NCI-H2171 treated with DMSO at 0.1 percent for 48 hours (cell line): ENCODE results near the gene AMHR2.
A peak's percentile ranks its signal among the peaks of the same experiment; 100 is the strongest.

Source experiments
- DNase-seq: peaks from one replicate; lab custom pipeline; 2025; lab: John Stamatoyannopoulos, UW

Gene AMHR2

GRCh38 chr12:53452159-53453077 lies 28.8 kb downstream of the AMHR2 start:
- DNase-seq = peak; percentile 59

GRCh38 chr12:53453953-53454640 lies 30.4 kb downstream of the AMHR2 start:
- DNase-seq = no peak

GRCh38 chr12:53454707-53455106 lies 31.1 kb downstream of the AMHR2 start:
- no peak for DNase-seq

GRCh38 chr12:53456654-53457366 lies 33.2 kb downstream of the AMHR2 start:
- no peak for DNase-seq

- DNase-seq = no peak
Measured at GRCh38 chr12:53459097-53459496, 35.4 kb downstream of the AMHR2 start.

GRCh38 chr12:53461059-53461458 lies 37.4 kb downstream of the AMHR2 start:
- no peak for DNase-seq

GRCh38 chr12:53461591-53461990 lies 37.9 kb downstream of the AMHR2 start:
- DNase-seq = no peak

- no peak for DNase-seq
Measured at GRCh38 chr12:53462935-53463334, 39.3 kb downstream of the AMHR2 start.

- DNase-seq = no peak
Measured at GRCh38 chr12:53463802-53464560, 40.3 kb downstream of the AMHR2 start.

- no peak for DNase-seq
Measured at GRCh38 chr12:53464685-53465418, 41.2 kb downstream of the AMHR2 start.

- no peak for DNase-seq
Measured at GRCh38 chr12:53465679-53466078, 42.0 kb downstream of the AMHR2 start.

- DNase-seq = no peak
Measured at GRCh38 chr12:53466640-53467039, 43.0 kb downstream of the AMHR2 start.

- DNase-seq = no peak
Measured at GRCh38 chr12:53467082-53467481, 43.4 kb downstream of the AMHR2 start.

GRCh38 chr12:53467880-53468279 lies 44.2 kb downstream of the AMHR2 start:
- DNase-seq = no peak

GRCh38 chr12:53468282-53468681 lies 44.6 kb downstream of the AMHR2 start:
- no peak for DNase-seq

GRCh38 chr12:53472056-53472582 lies 48.5 kb downstream of the AMHR2 start:
- DNase-seq = no peak

GRCh38 chr12:53474077-53474476 lies 50.4 kb downstream of the AMHR2 start:
- DNase-seq = no peak

GRCh38 chr12:53474819-53475218 lies 51.2 kb downstream of the AMHR2 start:
- DNase-seq = no peak

GRCh38 chr12:53476769-53477209 lies 53.1 kb downstream of the AMHR2 start:
- DNase-seq = peak; percentile 15

GRCh38 chr12:53478865-53479264 lies 55.2 kb downstream of the AMHR2 start:
- DNase-seq = no peak

- DNase-seq = no peak
Measured at GRCh38 chr12:53479331-53479730, 55.7 kb downstream of the AMHR2 start.
